GM18909 (cell line): Measurements from ENCODE around the gene NEURL1.
"Not testable (repeated sequence)": the region's sequence is repeated elsewhere in the genome, so short reads cannot be mapped to it uniquely, and the experiment has no call there.

Source experiments
- ATAC-seq: cut with Tn5 transposase; IDR thresholded peaks from one replicate; pipeline ENCODE4 v1.9.1; 2021; ENCODE audit warnings: mild to moderate bottlenecking; ENCODE audit not compliant: unreplicated experiment, poor library complexity

NEURL1 gene

GRCh38 chr10:103459615-103460014 is 33.9 kb upstream of the NEURL1 start:
- no peak for ATAC-seq

GRCh38 chr10:103463499-103463898 is 30.0 kb upstream of the NEURL1 start:
- ATAC-seq = no peak

GRCh38 chr10:103465411-103466179 is 27.9 kb upstream of the NEURL1 start:
- no peak for ATAC-seq

- ATAC-seq = no peak
These were observed 26.8 kb upstream of the NEURL1 start for GRCh38 chr10:103466734-103467133.

GRCh38 chr10:103467406-103467805 is 26.1 kb upstream of the NEURL1 start:
- ATAC-seq = peak; percentile 25

- ATAC-seq = no peak
These were observed 24.3 kb upstream of the NEURL1 start for GRCh38 chr10:103469201-103469600.

GRCh38 chr10:103470761-103471653 is 22.5 kb upstream of the NEURL1 start:
- ATAC-seq = peak; percentile 79

- peak; percentile 32 for ATAC-seq
These were observed 21.5 kb upstream of the NEURL1 start for GRCh38 chr10:103472005-103472404.

- ATAC-seq = no peak
These were observed 20.2 kb upstream of the NEURL1 start for GRCh38 chr10:103473261-103473671.

GRCh38 chr10:103474077-103474476 is 19.4 kb upstream of the NEURL1 start:
- no peak for ATAC-seq

GRCh38 chr10:103475437-103475836 is 18.1 kb upstream of the NEURL1 start:
- ATAC-seq = no peak

- peak; percentile 36 for ATAC-seq
These were observed 17.3 kb upstream of the NEURL1 start for GRCh38 chr10:103476046-103476768.

- ATAC-seq = no peak
These were observed 14.8 kb upstream of the NEURL1 start for GRCh38 chr10:103478671-103479070.

- no peak for ATAC-seq
These were observed 14.4 kb upstream of the NEURL1 start, which contains the start of gene CALHM3 for GRCh38 chr10:103479135-103479534. Gene CALHM3, minus strand, starts transcription at chr10:103479240. Its CDS starts 208 bp downstream, at chr10:103479032.

GRCh38 chr10:103480521-103480920 is 13.0 kb upstream of the NEURL1 start:
- no peak for ATAC-seq

GRCh38 chr10:103481974-103482531 is 11.5 kb upstream of the NEURL1 start:
- peak; percentile 56 for ATAC-seq

GRCh38 chr10:103486635-103487409 is 6.7 kb upstream of the NEURL1 start:
- ATAC-seq = not testable (repeated sequence)

- ATAC-seq = no peak
These were observed 6.1 kb upstream of the NEURL1 start for GRCh38 chr10:103487410-103487708.

GRCh38 chr10:103490986-103491314 is 2.6 kb upstream of the NEURL1 start:
- ATAC-seq = peak; percentile 31
